ENCODE data around the gene MBD6.

DNA sequence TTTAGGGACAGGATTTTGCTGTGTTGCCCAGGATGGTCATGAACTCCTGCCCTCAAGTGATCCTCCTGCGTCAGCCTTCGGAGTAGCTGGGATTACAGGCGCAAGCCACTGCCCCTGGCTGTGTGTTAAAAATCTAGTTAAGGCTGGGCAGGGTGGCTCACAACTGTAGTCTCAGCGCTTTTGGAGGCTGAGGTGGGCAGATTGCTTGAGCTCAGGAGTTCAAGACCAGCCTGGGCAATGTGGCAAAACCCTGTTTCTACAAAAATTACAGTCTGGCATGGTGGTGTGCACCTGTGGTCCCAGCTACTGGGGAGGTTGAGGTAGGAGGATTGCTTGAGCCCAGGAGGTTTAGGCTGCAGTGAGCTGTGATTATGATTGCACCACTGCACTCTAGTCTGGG lies 11.5 kb upstream of the MBD6 start:
- TF ChIP-seq EP300 (IDR thresholded peaks at IDR 0.05) (no peak), POLR2A (IDR thresholded peaks at IDR 0.05) (no peak)
- TF ChIP-seq, protein P1, sequence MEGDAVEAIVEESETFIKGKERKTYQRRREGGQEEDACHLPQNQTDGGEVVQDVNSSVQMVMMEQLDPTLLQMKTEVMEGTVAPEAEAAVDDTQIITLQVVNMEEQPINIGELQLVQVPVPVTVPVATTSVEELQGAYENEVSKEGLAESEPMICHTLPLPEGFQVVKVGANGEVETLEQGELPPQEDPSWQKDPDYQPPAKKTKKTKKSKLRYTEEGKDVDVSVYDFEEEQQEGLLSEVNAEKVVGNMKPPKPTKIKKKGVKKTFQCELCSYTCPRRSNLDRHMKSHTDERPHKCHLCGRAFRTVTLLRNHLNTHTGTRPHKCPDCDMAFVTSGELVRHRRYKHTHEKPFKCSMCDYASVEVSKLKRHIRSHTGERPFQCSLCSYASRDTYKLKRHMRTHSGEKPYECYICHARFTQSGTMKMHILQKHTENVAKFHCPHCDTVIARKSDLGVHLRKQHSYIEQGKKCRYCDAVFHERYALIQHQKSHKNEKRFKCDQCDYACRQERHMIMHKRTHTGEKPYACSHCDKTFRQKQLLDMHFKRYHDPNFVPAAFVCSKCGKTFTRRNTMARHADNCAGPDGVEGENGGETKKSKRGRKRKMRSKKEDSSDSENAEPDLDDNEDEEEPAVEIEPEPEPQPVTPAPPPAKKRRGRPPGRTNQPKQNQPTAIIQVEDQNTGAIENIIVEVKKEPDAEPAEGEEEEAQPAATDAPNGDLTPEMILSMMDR (IDR thresholded peaks at IDR 0.05), result no peak

Measured in upper lobe of left lung (tissue), 4 donors.